ENCODE measurements around the gene FMN2.

Gene FMN2

DNA sequence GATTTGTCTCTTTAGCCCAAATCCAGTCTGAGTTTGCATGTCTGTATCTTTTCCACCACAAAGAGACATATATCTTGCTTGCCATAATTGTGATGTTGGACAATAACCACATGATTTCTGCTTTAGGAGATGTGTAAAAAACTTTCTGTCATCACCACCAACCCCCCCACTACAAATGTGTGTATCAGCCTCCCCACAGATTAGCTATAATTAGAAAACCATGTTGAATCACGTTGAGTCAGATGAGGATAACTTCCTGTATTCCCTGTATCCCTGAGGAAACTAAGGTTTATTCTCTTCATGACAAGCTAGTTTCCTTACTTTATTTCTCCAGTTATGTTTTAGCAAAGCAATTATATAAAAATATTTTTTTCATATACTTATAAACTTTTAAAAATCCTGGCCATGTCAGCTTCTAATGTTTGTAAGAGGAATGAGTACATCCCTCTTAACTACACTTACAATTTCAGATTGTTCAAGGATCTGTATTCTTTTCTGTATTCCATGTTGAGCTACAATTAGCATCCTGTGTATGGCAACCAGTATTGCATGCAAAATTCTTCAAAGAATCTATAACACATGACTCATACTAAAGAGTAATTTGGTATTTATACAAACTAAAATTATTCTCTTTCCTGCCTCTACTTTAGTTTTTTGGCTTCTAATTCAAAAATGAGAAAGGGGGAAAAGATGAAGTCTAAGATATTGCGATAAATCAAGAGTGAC lies 143.0 kb downstream of the FMN2 start (continued):
- TF ChIP-seq GLIS3 (CRISPR knock-in tag; IDR thresholded peaks at IDR 0.05) = no peak
- no peak for TF ChIP-seq ZNF70 (CRISPR knock-in tag; IDR thresholded peaks at IDR 0.05)
- no peak for TF ChIP-seq TCF4 (CRISPR knock-in tag; IDR thresholded peaks at IDR 0.05; ENCODE audit: borderline replicate concordance)

DNA sequence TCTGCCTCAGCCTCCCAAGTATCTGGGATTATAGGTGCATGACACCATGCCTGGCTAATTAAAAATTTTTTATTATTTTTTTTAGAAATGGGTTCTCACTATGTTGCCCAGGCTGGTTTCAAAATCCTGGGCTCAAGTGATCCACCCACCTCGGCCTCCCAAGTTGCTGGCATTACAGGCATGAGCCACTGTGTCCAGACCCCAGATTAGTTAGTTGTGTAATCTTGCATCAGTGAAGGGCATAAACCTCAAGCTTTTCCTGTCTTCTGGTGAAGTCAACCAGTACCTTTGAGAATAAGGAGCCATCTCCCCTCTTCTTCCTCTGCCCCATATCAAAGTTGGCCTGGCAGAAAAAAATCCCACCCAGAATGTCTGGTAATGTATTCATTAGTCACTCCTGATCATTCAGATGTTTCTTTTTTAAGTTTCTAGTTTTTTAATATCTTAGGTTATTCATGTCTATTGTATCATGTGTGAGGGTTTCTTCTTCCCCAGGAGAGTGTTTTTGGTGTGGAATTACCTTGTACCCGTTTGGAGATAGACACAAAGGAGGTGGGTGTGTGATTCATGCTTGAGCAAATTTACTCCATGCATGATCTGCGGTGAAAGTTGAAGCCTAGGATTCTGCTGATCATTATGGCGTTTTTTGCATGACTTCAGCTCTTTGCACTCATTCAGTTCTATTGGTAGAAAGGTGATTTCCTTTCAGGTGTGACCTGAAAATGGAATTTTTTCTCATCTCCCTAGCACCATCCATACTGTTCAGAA lies 144.0 kb downstream of the FMN2 start:
- ATAC-seq = no peak
- TF ChIP-seq ZFP30 (CRISPR knock-in tag; IDR thresholded peaks at IDR 0.05) (no peak), ESRRG (CRISPR knock-in tag; IDR thresholded peaks at IDR 0.05) (no peak), CSDC2 (CRISPR knock-in tag; IDR thresholded peaks at IDR 0.05) (no peak), ZNF70 (CRISPR knock-in tag; IDR thresholded peaks at IDR 0.05) (no peak), PPARA (CRISPR knock-in tag; IDR thresholded peaks at IDR 0.05; ENCODE audit: borderline replicate concordance) (no peak), TOX (CRISPR knock-in tag; IDR thresholded peaks at IDR 0.05; ENCODE audit: borderline replicate concordance) (no peak), ZFP3 (CRISPR knock-in tag; IDR thresholded peaks at IDR 0.05) (no peak), ZC3H10 (CRISPR knock-in tag; IDR thresholded peaks at IDR 0.05) (no peak), GLIS3 (CRISPR knock-in tag; IDR thresholded peaks at IDR 0.05) (no peak), ARNTL (CRISPR knock-in tag; IDR thresholded peaks at IDR 0.05; ENCODE audit: borderline replicate concordance, low read depth) (no peak), RARB (CRISPR knock-in tag; IDR thresholded peaks at IDR 0.05) (no peak), ZNF565 (CRISPR knock-in tag; conservative IDR thresholded peaks at IDR 0.05; ENCODE audit: low read depth) (no peak), BACH2 (CRISPR knock-in tag; IDR thresholded peaks at IDR 0.05; ENCODE audit: borderline replicate concordance) (no peak), SNAI2 (CRISPR knock-in tag; IDR thresholded peaks at IDR 0.05) (no peak), ZNF8 (CRISPR knock-in tag; IDR thresholded peaks at IDR 0.05) (no peak)
- TF ChIP-seq, protein P1, sequence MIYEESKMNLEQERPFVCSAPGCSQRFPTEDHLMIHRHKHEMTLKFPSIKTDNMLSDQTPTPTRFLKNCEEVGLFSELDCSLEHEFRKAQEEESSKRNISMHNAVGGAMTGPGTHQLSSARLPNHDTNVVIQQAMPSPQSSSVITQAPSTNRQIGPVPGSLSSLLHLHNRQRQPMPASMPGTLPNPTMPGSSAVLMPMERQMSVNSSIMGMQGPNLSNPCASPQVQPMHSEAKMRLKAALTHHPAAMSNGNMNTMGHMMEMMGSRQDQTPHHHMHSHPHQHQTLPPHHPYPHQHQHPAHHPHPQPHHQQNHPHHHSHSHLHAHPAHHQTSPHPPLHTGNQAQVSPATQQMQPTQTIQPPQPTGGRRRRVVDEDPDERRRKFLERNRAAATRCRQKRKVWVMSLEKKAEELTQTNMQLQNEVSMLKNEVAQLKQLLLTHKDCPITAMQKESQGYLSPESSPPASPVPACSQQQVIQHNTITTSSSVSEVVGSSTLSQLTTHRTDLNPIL (CRISPR knock-in tag; IDR thresholded peaks at IDR 0.05; ENCODE audit: low read depth) = no peak
- TF ChIP-seq, protein P2, sequence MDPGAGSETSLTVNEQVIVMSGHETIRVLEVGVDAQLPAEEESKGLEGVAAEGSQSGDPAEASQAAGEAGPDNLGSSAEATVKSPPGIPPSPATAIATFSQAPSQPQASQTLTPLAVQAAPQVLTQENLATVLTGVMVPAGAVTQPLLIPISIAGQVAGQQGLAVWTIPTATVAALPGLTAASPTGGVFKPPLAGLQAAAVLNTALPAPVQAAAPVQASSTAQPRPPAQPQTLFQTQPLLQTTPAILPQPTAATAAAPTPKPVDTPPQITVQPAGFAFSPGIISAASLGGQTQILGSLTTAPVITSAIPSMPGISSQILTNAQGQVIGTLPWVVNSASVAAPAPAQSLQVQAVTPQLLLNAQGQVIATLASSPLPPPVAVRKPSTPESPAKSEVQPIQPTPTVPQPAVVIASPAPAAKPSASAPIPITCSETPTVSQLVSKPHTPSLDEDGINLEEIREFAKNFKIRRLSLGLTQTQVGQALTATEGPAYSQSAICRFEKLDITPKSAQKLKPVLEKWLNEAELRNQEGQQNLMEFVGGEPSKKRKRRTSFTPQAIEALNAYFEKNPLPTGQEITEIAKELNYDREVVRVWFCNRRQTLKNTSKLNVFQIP (CRISPR knock-in tag; IDR thresholded peaks at IDR 0.05; ENCODE audit: borderline replicate concordance, low read depth) = no peak
- TF ChIP-seq, protein P3, sequence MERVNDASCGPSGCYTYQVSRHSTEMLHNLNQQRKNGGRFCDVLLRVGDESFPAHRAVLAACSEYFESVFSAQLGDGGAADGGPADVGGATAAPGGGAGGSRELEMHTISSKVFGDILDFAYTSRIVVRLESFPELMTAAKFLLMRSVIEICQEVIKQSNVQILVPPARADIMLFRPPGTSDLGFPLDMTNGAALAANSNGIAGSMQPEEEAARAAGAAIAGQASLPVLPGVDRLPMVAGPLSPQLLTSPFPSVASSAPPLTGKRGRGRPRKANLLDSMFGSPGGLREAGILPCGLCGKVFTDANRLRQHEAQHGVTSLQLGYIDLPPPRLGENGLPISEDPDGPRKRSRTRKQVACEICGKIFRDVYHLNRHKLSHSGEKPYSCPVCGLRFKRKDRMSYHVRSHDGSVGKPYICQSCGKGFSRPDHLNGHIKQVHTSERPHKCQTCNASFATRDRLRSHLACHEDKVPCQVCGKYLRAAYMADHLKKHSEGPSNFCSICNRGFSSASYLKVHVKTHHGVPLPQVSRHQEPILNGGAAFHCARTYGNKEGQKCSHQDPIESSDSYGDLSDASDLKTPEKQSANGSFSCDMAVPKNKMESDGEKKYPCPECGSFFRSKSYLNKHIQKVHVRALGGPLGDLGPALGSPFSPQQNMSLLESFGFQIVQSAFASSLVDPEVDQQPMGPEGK (CRISPR knock-in tag; IDR thresholded peaks at IDR 0.05; ENCODE audit: borderline replicate concordance) = no peak
- TF ChIP-seq, protein P4, sequence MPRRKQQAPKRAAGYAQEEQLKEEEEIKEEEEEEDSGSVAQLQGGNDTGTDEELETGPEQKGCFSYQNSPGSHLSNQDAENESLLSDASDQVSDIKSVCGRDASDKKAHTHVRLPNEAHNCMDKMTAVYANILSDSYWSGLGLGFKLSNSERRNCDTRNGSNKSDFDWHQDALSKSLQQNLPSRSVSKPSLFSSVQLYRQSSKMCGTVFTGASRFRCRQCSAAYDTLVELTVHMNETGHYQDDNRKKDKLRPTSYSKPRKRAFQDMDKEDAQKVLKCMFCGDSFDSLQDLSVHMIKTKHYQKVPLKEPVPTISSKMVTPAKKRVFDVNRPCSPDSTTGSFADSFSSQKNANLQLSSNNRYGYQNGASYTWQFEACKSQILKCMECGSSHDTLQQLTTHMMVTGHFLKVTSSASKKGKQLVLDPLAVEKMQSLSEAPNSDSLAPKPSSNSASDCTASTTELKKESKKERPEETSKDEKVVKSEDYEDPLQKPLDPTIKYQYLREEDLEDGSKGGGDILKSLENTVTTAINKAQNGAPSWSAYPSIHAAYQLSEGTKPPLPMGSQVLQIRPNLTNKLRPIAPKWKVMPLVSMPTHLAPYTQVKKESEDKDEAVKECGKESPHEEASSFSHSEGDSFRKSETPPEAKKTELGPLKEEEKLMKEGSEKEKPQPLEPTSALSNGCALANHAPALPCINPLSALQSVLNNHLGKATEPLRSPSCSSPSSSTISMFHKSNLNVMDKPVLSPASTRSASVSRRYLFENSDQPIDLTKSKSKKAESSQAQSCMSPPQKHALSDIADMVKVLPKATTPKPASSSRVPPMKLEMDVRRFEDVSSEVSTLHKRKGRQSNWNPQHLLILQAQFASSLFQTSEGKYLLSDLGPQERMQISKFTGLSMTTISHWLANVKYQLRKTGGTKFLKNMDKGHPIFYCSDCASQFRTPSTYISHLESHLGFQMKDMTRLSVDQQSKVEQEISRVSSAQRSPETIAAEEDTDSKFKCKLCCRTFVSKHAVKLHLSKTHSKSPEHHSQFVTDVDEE (CRISPR knock-in tag; IDR thresholded peaks at IDR 0.05) = no peak

DNA sequence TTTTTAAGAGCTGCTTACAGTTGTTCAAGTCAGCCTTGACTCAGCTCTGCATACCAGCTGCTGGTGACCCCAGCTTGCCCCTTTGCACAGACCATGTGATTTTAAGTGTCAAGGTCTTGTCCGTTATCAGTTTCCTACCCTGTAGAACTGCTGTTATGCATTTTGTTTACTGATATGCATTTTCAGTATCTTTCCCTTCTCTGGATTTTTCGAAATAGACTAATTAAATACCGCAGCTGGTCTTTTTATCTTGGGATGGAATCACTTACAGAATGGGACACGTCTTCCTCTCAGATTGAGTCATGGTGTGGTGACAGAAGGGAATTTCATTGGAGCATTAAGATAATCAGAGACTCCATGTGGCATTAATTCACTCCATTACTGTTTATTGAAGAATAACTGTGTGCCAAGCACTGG lies 145.6 kb downstream of the FMN2 start:
- TF ChIP-seq TOX (CRISPR knock-in tag; IDR thresholded peaks at IDR 0.05; ENCODE audit: borderline replicate concordance) = 0 out of 2 replicates have a peak, but pooled peaks have one; percentile 8
- no peak for TF ChIP-seq CSDC2 (CRISPR knock-in tag; IDR thresholded peaks at IDR 0.05)
- TF ChIP-seq, protein P5, sequence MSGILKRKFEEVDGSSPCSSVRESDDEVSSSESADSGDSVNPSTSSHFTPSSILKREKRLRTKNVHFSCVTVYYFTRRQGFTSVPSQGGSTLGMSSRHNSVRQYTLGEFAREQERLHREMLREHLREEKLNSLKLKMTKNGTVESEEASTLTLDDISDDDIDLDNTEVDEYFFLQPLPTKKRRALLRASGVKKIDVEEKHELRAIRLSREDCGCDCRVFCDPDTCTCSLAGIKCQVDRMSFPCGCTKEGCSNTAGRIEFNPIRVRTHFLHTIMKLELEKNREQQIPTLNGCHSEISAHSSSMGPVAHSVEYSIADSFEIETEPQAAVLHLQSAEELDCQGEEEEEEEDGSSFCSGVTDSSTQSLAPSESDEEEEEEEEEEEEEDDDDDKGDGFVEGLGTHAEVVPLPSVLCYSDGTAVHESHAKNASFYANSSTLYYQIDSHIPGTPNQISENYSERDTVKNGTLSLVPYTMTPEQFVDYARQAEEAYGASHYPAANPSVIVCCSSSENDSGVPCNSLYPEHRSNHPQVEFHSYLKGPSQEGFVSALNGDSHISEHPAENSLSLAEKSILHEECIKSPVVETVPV (CRISPR knock-in tag; IDR thresholded peaks at IDR 0.05) = no peak
- peak; percentile 62 for ATAC-seq
